Sigmoid colon (tissue), 4 donors: ENCODE measurements around the gene TLE7.

Experiments
- POLR2AphosphoS5 ChIP-seq, 4 donors: sonication (generic); formaldehyde crosslinking; IDR thresholded peaks; one replicate each; pipeline ENCODE4 v1.6.1; 2017; ENCODE audit warnings: antibody characterized with exemption in 4 of 4
- TF ChIP-seq, protein P1 (sequence below), 4 experiments: fragments of 450-650 bp in 3 of 4; fragments of 200-600 bp in 1 of 4; IDR thresholded peaks; one replicate each; pipeline ENCODE4 v1.5.1; 2016 to 2019; ENCODE audit warnings: antibody characterized with exemption in 4 of 4, mild to moderate bottlenecking in 3 of 4, moderate library complexity in 2 of 4

DNA sequence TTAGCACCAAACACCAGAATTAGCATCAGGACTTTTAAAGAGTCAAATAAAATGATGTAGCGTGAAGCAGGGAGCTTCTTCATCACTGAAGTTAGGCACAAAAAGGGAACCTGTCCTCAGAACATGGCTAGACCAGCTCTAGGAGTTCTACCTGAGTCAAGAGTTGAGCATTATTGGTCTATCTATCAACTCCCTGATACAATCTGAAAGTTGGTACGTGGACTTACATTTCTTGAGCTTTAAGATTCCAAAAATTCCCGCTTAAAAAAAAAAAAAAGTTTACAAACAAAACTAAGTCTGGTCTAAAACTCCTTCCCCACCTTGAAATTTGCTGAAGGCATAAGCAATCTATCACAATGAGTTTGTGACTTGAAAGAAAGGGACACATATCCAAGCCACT is 12.3 kb downstream of the TLE7 start:
- TF ChIP-seq, protein P1, sequence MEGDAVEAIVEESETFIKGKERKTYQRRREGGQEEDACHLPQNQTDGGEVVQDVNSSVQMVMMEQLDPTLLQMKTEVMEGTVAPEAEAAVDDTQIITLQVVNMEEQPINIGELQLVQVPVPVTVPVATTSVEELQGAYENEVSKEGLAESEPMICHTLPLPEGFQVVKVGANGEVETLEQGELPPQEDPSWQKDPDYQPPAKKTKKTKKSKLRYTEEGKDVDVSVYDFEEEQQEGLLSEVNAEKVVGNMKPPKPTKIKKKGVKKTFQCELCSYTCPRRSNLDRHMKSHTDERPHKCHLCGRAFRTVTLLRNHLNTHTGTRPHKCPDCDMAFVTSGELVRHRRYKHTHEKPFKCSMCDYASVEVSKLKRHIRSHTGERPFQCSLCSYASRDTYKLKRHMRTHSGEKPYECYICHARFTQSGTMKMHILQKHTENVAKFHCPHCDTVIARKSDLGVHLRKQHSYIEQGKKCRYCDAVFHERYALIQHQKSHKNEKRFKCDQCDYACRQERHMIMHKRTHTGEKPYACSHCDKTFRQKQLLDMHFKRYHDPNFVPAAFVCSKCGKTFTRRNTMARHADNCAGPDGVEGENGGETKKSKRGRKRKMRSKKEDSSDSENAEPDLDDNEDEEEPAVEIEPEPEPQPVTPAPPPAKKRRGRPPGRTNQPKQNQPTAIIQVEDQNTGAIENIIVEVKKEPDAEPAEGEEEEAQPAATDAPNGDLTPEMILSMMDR (IDR thresholded peaks at IDR 0.05), result no peak
- no peak for TF ChIP-seq POLR2AphosphoS5 (IDR thresholded peaks at IDR 0.05)
